ENCODE measurements around the gene SOX6.
"Not testable (repeated sequence)": the region's sequence is repeated elsewhere in the genome, so short reads cannot be mapped to it uniquely, and the experiment has no call there.

SOX6 gene

GRCh38 chr11:16149476-16149875 lies 206.9 kb downstream of the SOX6 start:
- Histone ChIP-seq H3K36me3 (ENCODE audit: insufficient read depth, low read length) (no peaks in the 10 kb centered on the region), H3K4me1 (ENCODE audit: insufficient read depth, low read length) (peaks cover 7% of the 10 kb centered on the region; the same call in 1 of the 2 replicates)

GRCh38 chr11:16148301-16148931 lies 207.9 kb downstream of the SOX6 start:
- Histone ChIP-seq H3K9ac (ENCODE audit: low read depth, low read length) (no peak overlapping the region), H3K27ac (ENCODE audit: low read depth, low read length) (no peak overlapping the region), H3K36me3 (ENCODE audit: insufficient read depth, low read length) (no peaks in the 10 kb centered on the region), H3K4me1 (ENCODE audit: insufficient read depth, low read length) (peaks cover 7% of the 10 kb centered on the region; the same call in 1 of the 2 replicates), H3K9me3 (ENCODE audit: insufficient read depth, low read depth, low read length) (no peaks in the 10 kb centered on the region), H3K4me3 (ENCODE audit: low read length) (no peak overlapping the region), H3K27me3 (ENCODE audit: insufficient read depth, low read length) (no peaks in the 10 kb centered on the region)
- 88% methylated on average over 8 of the region's 8 CpGs for WGBS

More at GRCh38 chr11:16149476-16149875, 206.9 kb downstream of the SOX6 start:
- Histone ChIP-seq H3K27me3 (ENCODE audit: insufficient read depth, low read length) (no peaks in the 10 kb centered on the region), H3K27ac (ENCODE audit: low read depth, low read length) (no peak overlapping the region), H3K9ac (ENCODE audit: low read depth, low read length) (no peak overlapping the region), H3K4me3 (ENCODE audit: low read length) (no peak overlapping the region), H3K9me3 (ENCODE audit: insufficient read depth, low read depth, low read length) (no peaks in the 10 kb centered on the region)
- WGBS = 86% methylated on average over 1 of the region's 1 CpG

GRCh38 chr11:16146980-16147379 lies 209.4 kb downstream of the SOX6 start:
- 83% methylated on average over 1 of the region's 2 CpGs for WGBS
- not testable (repeated sequence) for H3K9me3 ChIP-seq (ENCODE audit: insufficient read depth, low read depth, low read length)

GRCh38 chr11:16141614-16142013 lies 214.7 kb downstream of the SOX6 start:
- not testable (repeated sequence) for H3K27me3 ChIP-seq (ENCODE audit: insufficient read depth, low read length); H3K9ac ChIP-seq (ENCODE audit: low read depth, low read length)
- 94% methylated on average over 7 of the region's 7 CpGs for WGBS

More at GRCh38 chr11:16146980-16147379, 209.4 kb downstream of the SOX6 start:
- H3K9ac ChIP-seq (ENCODE audit: low read depth, low read length); H3K36me3 ChIP-seq (ENCODE audit: insufficient read depth, low read length); H3K27ac ChIP-seq (ENCODE audit: low read depth, low read length); H3K4me3 ChIP-seq (ENCODE audit: low read length); H3K27me3 ChIP-seq (ENCODE audit: insufficient read depth, low read length); H3K4me1 ChIP-seq (ENCODE audit: insufficient read depth, low read length): not testable (repeated sequence)

GRCh38 chr11:16141162-16141561 lies 215.2 kb downstream of the SOX6 start:
- not testable (repeated sequence) for H3K4me1 ChIP-seq (ENCODE audit: insufficient read depth, low read length); H3K27me3 ChIP-seq (ENCODE audit: insufficient read depth, low read length); H3K9me3 ChIP-seq (ENCODE audit: insufficient read depth, low read depth, low read length); H3K36me3 ChIP-seq (ENCODE audit: insufficient read depth, low read length); H3K9ac ChIP-seq (ENCODE audit: low read depth, low read length); H3K4me3 ChIP-seq (ENCODE audit: low read length); H3K27ac ChIP-seq (ENCODE audit: low read depth, low read length)
- WGBS = 97% methylated on average over 7 of the region's 8 CpGs

More at GRCh38 chr11:16141614-16142013, 214.7 kb downstream of the SOX6 start:
- H3K36me3 ChIP-seq (ENCODE audit: insufficient read depth, low read length); H3K27ac ChIP-seq (ENCODE audit: low read depth, low read length); H3K4me1 ChIP-seq (ENCODE audit: insufficient read depth, low read length); H3K9me3 ChIP-seq (ENCODE audit: insufficient read depth, low read depth, low read length); H3K4me3 ChIP-seq (ENCODE audit: low read length): not testable (repeated sequence)

GRCh38 chr11:16136792-16137390 lies 219.5 kb downstream of the SOX6 start:
- Histone ChIP-seq H3K4me3 (ENCODE audit: low read length) (no peak overlapping the region), H3K9ac (ENCODE audit: low read depth, low read length) (no peak overlapping the region), H3K4me1 (ENCODE audit: insufficient read depth, low read length) (no peaks in the 10 kb centered on the region), H3K36me3 (ENCODE audit: insufficient read depth, low read length) (no peaks in the 10 kb centered on the region), H3K9me3 (ENCODE audit: insufficient read depth, low read depth, low read length) (peaks cover 7% of the 10 kb centered on the region; the same call in 1 of the 2 replicates), H3K27me3 (ENCODE audit: insufficient read depth, low read length) (no peaks in the 10 kb centered on the region), H3K27ac (ENCODE audit: low read depth, low read length) (no peak overlapping the region)
- WGBS = 96% methylated on average over 5 of the region's 5 CpGs

GRCh38 chr11:16133867-16134266 lies 222.5 kb downstream of the SOX6 start:
- Histone ChIP-seq H3K4me1 (ENCODE audit: insufficient read depth, low read length) (no peaks in the 10 kb centered on the region), H3K9me3 (ENCODE audit: insufficient read depth, low read depth, low read length) (no peaks in the 10 kb centered on the region), H3K9ac (ENCODE audit: low read depth, low read length) (no peak overlapping the region), H3K36me3 (ENCODE audit: insufficient read depth, low read length) (no peaks in the 10 kb centered on the region), H3K27me3 (ENCODE audit: insufficient read depth, low read length) (no peaks in the 10 kb centered on the region), H3K4me3 (ENCODE audit: low read length) (no peak overlapping the region), H3K27ac (ENCODE audit: low read depth, low read length) (no peak overlapping the region)
- 100% methylated on average over 2 of the region's 3 CpGs for WGBS

GRCh38 chr11:16127732-16128131 lies 228.6 kb downstream of the SOX6 start:
- Histone ChIP-seq H3K9me3 (ENCODE audit: insufficient read depth, low read depth, low read length) (no peaks in the 10 kb centered on the region), H3K9ac (ENCODE audit: low read depth, low read length) (no peak overlapping the region), H3K4me1 (ENCODE audit: insufficient read depth, low read length) (0 out of 2 replicates have a peak, but pooled peaks cover 3% of the 10 kb centered on the region), H3K27me3 (ENCODE audit: insufficient read depth, low read length) (no peaks in the 10 kb centered on the region), H3K36me3 (ENCODE audit: insufficient read depth, low read length) (no peaks in the 10 kb centered on the region), H3K4me3 (ENCODE audit: low read length) (no peak overlapping the region), H3K27ac (ENCODE audit: low read depth, low read length) (no peak overlapping the region)

- no peak overlapping the region for H3K9ac ChIP-seq (ENCODE audit: low read depth, low read length)
- H3K36me3 ChIP-seq (ENCODE audit: insufficient read depth, low read length) = no peaks in the 10 kb centered on the region
- peaks cover 9% of the 10 kb centered on the region; the same call in 1 of the 2 replicates for H3K4me1 ChIP-seq (ENCODE audit: insufficient read depth, low read length)
- no peaks in the 10 kb centered on the region for H3K9me3 ChIP-seq (ENCODE audit: insufficient read depth, low read depth, low read length)
- no peak overlapping the region for H3K27ac ChIP-seq (ENCODE audit: low read depth, low read length)
- no peaks in the 10 kb centered on the region for H3K27me3 ChIP-seq (ENCODE audit: insufficient read depth, low read length)
- H3K4me3 ChIP-seq (ENCODE audit: low read length) = no peak overlapping the region
These were observed 230.0 kb downstream of the SOX6 start for GRCh38 chr11:16126362-16126761.

- Histone ChIP-seq H3K36me3 (ENCODE audit: insufficient read depth, low read length) (no peaks in the 10 kb centered on the region), H3K4me1 (ENCODE audit: insufficient read depth, low read length) (peaks cover 9% of the 10 kb centered on the region; the same call in 1 of the 2 replicates), H3K27ac (ENCODE audit: low read depth, low read length) (no peak overlapping the region), H3K4me3 (ENCODE audit: low read length) (no peak overlapping the region), H3K27me3 (ENCODE audit: insufficient read depth, low read length) (no peaks in the 10 kb centered on the region), H3K9ac (ENCODE audit: low read depth, low read length) (no peak overlapping the region), H3K9me3 (ENCODE audit: insufficient read depth, low read depth, low read length) (no peaks in the 10 kb centered on the region)
These were observed 230.6 kb downstream of the SOX6 start for GRCh38 chr11:16125796-16126195.

- Histone ChIP-seq H3K27me3 (ENCODE audit: insufficient read depth, low read length) (no peaks in the 10 kb centered on the region), H3K36me3 (ENCODE audit: insufficient read depth, low read length) (no peaks in the 10 kb centered on the region), H3K9me3 (ENCODE audit: insufficient read depth, low read depth, low read length) (no peaks in the 10 kb centered on the region), H3K9ac (ENCODE audit: low read depth, low read length) (no peak overlapping the region), H3K4me1 (ENCODE audit: insufficient read depth, low read length) (peaks cover 9% of the 10 kb centered on the region; the same call in 1 of the 2 replicates), H3K27ac (ENCODE audit: low read depth, low read length) (no peak overlapping the region), H3K4me3 (ENCODE audit: low read length) (no peak overlapping the region)
- 91% methylated on average over 3 of the region's 3 CpGs for WGBS
These were observed 232.0 kb downstream of the SOX6 start for GRCh38 chr11:16124390-16124789.

Data from HUES64 (cell line).